H54 (cell line): ENCODE data around the gene MFNG.

Experiments
- DNase-seq: peaks from one replicate; pipeline ENCODE4 v3.0.0; 2011; ENCODE audit warnings: low spot score, mixed read lengths; ENCODE audit not compliant: insufficient read length
- FAIRE-seq: peaks from 3 replicates; lab custom pipeline; 2011; peaks lifted over from hg19 to GRCh38; lab: Jason Lieb, UNC
- POLR2A ChIP-seq: IDR thresholded peaks from 2 replicates; pipeline ENCODE4 v1.6.1; 2011; ENCODE audit warnings: low read depth, mild to moderate bottlenecking, low read length

MFNG gene

GRCh38 chr22:37467391-37467955, 18.7 kb downstream of the MFNG start:
- no peak for TF ChIP-seq POLR2A
- DNase-seq = no peak
- no peak for FAIRE-seq

GRCh38 chr22:37464181-37464580, 22.0 kb downstream of the MFNG start:
- FAIRE-seq (no peak), DNase-seq (no peak)
- TF ChIP-seq POLR2A = no peak

DNA sequence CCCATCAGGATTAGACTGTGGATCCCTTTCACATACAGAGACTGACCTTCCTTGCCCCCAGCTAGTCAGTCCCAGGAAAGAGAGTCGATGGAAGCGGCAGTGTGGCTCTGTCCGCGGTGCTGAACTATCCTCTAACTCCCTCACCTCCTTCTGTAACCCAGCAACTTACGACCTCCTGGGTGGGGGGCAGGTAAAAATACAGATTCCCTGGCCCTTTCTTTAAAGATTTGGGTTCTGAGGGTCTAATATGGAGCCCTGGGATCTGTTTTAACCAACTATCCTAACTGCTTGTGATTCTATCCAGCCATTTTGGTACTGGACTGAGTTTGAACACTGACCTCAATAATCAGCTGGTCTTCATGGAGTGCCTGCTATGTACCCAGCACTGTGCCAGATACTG, 23.2 kb downstream of the MFNG start:
- DNase-seq (no peak), FAIRE-seq (no peak)
- no peak for TF ChIP-seq POLR2A

GRCh38 chr22:37462436-37462835, 23.7 kb downstream of the MFNG start:
- FAIRE-seq = no peak
- DNase-seq = no peak
- no peak for TF ChIP-seq POLR2A

GRCh38 chr22:37461961-37462360, 24.2 kb downstream of the MFNG start:
- DNase-seq = no peak

GRCh38 chr22:37460684-37461083, 25.5 kb downstream of the MFNG start:
- no peak for FAIRE-seq
- TF ChIP-seq POLR2A = no peak

More at GRCh38 chr22:37461961-37462360, 24.2 kb downstream of the MFNG start:
- no peak for FAIRE-seq
- TF ChIP-seq POLR2A = no peak

DNA sequence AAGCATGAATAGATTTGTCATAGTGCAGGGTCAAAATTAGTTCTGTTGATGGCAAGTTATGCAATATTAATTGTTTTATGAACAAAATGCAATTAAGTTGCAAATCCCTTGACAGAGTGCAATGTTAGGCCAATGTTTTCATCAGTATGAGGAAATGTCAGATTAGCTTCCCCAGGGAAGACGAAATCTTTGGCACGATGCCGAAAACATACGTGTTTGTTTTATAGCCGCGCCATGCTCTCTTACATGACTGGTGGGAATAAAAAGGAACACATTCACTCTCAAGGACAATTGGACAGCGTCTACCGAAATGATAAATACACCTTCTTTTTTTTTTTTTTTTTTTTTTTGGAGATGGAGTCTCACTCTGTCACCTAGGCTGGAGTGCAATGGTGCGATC, 27.0 kb downstream of the MFNG start:
- no peak for TF ChIP-seq POLR2A
- FAIRE-seq = no peak
- DNase-seq = no peak

More at GRCh38 chr22:37460684-37461083, 25.5 kb downstream of the MFNG start:
- no peak for DNase-seq

DNA sequence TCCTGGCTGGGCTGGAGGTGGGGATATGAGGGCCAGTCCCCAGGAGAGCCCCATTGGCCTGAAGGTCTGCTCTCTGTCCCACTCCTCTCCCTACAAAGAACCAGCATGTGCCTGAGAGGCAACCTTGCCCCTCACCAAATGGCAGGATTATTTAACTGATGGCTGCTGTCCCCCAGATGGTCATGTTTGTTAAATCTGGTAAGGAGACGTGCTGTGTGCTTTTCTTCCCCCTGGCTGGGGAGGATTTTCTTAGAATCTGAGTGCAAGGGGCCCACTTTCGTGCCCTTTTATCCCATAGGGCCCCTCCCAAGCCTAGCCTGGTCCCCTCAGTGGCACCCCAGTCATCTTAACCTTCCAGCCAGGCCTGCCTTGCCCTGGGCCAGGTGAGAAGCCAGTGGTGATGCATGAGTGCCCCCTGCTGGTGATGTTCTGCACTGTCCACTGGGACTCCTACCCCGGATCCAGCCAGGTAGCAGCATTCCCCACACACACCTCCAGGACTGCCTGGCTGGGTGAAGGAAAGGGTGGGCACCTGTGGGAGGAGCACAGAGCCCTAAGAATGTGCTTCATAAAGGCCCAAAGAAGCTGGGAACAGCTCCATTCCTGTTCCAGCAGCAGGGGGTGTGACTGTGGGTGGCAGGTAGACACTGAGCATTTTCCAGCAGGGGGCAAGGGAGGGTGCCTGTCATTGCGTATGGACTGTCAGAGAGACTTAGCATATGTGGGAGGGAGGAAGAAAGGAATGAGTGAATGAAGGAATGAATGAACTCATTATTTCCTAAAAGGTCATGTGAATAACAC, 28.9 kb downstream of the MFNG start:
- DNase-seq = peak; percentile 57
- no peak for TF ChIP-seq POLR2A
- no peak for FAIRE-seq

GRCh38 chr22:37456346-37456745, 29.8 kb downstream of the MFNG start:
- FAIRE-seq (no peak), DNase-seq (no peak)
- TF ChIP-seq POLR2A = no peak

- TF ChIP-seq POLR2A = no peak
- no peak for DNase-seq
- FAIRE-seq = no peak
These were observed 30.3 kb downstream of the MFNG start for GRCh38 chr22:37455896-37456295.

- DNase-seq (peak; percentile 48), FAIRE-seq (peak; percentile 45)
These were observed 31.1 kb downstream of the MFNG start for GRCh38 chr22:37454857-37455686.

DNA sequence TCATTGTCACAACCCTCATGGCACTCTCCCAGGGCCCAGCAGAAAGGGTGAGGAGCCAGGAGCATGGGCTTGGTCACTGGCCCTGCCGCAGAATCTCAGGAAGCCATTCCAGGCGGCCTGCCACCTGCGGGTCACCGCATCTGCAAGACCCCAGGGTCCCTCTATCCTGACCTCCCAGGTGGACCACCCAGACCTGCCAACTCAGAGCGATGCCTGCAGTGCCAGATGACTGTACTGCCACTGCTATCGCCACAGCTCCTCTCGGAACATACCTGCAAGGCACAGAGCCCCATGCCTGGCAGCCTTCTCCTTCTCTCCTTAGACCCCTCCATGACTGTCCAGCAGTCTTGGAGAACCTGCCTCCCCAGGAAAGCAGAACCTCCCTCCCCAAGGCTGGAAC, 32.5 kb downstream of the MFNG start:
- TF ChIP-seq POLR2A = no peak
- DNase-seq (no peak), FAIRE-seq (no peak)

More at GRCh38 chr22:37454857-37455686, 31.1 kb downstream of the MFNG start:
- no peak for TF ChIP-seq POLR2A

DNA sequence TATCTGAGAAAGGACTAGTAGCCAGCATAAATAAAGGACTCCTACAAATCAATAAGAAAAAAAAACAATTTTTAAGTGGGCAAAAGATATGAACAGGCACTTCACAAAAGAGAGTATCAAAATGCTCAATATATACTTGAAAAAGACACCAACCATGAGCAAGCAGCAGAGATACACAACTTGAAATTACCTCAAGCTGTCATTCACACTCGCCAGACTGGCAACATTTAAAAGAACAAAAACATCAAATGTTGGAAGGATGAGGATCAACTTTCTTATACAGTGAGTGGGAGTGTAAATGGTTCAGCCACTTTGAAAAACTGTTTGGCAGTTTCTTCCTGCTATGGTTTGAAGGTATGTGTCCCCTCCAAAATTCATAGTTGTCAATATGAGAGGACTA, 35.0 kb downstream of the MFNG start:
- no peak for DNase-seq
- no peak for TF ChIP-seq POLR2A
- no peak for FAIRE-seq
